Stimulated activated CD4-positive, alpha-beta T cell treated with anti-CD3 and anti-CD28 coated beads, Interleukin-2, amount 100 ng/mL, for 48 hours (primary cell): ENCODE results near the gene RRAS.
"Not testable (repeated sequence)": the region's sequence is repeated elsewhere in the genome, so short reads cannot be mapped to it uniquely, and the experiment has no call there.

Experiments
- DNase-seq, 2 donors: peaks; one replicate each; pipeline ENCODE4 v3.0.0-alpha.2; 2020

The RRAS gene

DNA sequence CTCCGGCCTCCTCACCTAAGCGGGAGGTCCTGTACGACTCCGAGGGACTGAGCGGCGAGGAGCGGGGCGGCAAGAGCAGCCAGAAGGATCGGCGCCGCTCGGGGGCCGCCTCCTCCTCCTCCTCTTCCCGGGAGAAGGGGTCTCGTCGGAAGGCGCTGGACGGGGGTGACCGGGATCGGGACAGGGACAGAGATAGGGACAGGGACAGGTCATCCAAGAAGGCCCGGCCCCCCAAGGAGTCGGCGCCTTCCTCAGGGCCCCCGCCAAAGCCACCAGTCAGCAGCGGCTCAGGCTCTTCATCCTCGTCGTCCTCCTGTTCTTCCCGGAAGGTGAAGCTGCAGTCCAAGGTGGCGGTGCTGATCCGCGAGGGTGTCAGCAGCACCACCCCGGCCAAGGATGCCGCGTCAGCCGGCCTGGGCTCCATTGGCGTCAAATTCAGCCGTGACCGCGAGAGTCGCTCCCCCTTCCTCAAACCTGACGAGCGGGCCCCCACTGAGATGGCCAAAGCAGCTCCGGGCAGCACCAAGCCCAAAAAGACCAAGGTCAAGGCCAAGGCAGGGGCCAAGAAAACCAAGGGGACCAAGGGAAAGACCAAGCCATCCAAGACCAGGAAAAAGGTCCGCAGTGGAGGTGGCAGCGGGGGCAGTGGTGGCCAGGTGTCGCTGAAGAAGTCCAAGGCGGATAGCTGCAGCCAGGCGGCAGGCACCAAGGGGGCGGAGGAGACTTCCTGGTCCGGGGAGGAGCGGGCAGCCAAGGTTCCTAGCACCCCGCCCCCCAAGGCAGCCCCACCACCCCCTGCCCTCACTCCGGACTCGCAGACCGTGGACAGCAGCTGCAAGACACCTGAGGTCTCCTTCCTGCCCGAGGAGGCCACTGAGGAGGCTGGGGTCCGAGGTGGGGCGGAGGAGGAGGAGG, 12.9 kb upstream of the RRAS start:
- DNase-seq: no peak

GRCh38 chr19:49651820-49652550, 12.0 kb upstream of the RRAS start:
- DNase-seq: no peak

GRCh38 chr19:49651029-49651819, 11.3 kb upstream of the RRAS start:
- DNase-seq: no peak

DNA sequence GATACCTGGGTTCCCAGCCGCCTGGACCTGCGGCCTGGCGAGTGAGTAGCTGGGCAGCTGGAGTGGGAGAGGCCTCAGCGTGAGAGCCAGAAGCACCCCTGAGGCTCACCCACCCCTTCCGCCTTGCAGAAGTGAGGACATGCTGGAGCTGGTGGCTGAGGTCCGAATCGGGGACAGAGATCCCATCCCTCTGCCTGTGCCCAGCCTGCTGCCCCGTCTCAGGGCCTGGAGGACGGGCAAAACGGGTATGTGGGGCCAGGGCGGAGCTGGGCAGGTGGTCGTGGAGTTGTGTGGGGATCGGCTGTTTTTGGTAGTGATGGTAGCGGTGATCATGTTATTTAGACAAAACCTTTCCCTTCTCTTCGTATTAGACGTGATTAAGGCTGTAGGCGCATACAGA, 6.6 kb upstream of the RRAS start:
- DNase-seq: no peak

DNA sequence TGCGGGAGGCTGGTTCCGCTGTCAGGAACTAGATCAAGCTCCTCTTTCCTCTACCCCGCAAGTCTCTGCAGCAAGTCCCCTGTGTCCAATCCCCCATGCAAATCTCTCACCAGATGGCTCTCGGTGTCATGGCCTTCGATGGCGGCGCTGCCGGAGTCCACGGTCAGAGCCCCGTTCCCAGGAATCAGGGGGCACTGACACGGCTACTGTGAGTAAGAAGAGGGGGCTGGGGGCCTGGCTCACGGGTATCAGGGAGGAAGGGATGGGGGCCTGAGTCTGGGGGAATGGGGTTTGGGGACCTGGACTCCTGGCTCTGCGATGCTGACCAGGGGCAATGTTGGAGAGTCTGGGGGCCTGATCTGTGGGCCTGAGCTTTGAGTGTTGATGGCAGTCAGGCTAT, 6.1 kb upstream of the RRAS start:
- DNase-seq: no peak

DNA sequence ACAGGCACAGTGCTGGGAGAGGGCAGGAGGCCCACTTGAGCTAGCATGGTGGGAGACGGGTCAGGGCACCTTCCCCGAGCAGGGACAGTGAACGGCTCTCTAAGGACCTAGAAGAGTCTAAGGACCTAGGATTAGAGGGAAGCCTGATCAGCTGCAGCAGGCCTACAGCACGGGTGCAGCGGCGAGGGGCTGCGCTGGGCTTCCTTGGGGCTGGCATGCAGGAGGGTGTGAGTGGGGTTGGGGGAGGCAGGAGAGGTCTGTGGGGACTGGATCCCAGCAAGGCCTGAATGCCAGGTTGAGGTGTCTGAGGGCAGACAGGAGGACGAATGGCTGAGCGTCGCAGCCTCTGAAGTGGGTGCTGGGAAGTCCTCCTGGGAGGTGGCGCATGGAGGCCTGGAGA, 5.6 kb upstream of the RRAS start:
- no peak for DNase-seq

DNA sequence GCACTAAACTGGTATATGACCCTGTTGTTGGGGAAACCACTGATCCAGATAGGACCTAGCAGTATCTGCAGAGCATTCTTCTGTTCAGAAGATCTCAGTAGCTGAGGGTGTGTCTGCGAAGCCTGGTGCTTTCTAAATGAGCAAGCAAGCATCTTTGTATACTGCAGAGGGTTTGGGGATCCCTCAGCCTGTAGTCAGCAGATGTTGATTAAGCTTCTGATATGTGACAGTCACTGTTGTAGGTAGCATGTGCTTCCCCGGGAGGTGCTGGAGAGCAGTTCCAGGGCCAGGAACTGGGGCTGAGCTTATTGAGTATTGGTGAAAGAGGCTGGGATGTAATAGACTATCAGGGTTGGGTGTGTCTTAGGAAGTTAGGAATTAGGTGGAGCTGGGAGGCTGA, 3.5 kb upstream of the RRAS start:
- peak in 1 of 2 donors; percentile 9 for DNase-seq

GRCh38 chr19:49642492-49643035, 2.6 kb upstream of the RRAS start:
- no peak for DNase-seq

DNA sequence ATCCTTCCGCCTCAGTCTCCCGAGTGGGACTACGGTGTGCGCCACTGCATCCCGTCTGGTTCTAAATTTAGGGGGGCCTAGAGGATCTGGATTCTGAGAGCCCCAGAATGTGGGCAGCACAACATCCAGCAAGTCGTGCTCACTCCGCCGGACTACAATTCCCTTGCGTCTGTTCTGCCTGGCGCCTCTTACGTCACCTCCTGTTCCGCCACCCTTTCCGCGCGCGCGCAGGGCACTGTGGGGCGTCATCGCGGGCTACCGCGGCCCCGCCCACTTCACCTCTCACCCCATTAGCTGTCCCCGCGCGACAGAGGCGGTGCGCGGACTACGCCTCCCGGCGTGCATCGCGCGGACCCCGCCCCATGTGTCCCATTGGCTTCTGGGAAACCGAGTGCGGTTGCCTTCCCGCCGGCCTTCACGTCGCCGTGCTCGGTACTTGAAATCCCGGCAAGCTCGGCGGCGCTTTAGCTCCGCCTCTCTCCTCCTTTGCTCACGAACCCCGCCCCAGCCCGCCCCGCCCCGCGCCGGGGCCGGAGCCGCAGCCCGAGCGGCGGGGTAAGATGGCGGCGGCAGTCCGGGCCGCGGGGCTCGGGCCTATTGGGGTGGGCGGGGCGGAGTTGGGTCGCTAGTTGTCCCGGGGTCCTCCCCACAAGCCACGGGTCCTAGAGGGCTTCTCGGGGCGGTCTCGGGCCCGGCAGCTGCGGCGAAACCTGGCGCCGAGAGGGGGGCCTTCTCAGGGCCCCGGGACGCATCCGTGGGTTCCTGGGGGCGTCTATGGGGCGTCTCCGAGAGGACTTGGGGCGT, 1.9 kb upstream of the RRAS start, which contains the start of gene SCAF1:
Gene SCAF1 (plus strand): TSS at position 522 of the 804 bp plus-strand sequence. CDS start 2,818 bp downstream, outside the sequence.
- DNase-seq: peak; percentile 98 to 99

DNA sequence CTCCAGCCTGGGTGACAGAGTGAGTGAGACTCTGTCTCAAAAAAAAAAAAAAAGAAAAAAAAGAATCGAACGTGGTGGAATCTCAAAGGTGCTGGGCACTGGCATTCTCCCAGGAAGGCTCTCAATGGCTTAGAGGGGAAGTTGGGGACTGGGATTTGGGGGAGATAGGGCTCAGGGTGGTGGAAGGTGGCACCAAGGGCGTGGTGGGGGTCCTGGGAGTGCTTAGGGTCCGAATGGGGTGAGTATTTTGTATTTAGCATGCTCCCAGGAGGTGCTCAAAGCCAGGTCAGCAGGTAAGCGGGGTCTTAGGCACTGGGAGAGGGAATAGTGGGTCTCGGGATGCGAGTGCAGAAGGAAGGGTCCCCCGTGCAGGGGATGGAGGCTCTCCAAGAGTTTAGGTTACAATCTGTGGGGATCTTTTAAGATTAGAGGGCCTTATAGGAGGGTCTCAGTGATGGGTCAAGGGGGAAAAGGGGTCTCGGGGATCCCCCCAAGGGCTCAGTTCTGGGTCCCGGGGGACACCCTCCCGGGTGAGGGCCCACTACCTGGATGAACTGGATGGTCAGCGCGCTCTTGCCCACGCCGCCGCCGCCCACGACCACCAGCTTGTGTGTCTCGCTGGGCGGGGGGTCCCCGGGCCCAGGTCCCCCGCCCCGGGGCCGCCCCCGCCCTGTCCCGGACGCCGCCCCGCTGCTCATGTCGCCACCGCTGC, 386 bp downstream of the RRAS start:
- no peak for DNase-seq

DNA sequence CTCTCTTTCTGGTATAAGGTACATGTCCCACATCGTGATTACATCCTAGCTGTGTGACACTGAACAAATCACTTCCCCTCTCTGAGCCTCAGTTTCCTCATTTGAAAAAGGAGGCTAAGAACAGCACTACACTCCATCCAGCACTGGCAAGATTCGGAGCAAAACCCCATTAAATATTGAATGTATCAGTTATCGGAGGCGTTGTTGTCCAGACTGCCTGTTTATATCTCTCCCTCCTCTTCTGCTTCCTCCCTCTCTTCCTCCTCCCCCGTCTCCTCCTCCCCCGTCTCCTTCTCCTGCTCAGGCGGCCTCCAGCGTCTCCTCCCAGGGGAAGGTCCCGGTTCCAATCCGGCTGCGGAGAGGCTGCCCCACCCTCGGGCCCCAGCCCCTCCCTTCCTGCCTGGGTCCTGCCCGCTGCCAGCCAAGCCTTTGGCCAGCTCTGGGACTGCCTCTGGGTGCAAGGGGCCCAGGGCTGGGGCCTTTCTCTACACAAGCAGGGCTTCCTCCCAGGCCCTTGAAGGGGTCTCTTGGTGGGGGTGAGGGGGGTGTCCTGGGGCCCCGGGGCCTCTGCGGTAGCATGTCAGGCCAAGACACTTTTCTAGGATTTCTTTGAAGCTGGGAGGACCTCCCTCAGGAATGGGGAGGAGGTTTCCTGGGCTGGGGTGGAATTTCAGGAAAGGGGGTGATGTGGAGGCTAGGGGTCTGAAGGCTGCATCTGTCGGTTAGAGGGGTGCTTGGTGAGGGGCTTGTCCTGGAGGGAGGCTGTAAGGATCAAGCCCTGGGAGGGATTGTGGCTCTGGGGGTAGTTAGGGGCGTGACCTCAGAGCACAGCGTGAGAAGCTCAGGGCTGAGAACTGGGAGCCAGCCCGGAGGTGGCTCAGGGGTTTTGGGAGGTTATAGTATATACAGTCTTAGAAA, 1.9 kb downstream of the RRAS start:
- DNase-seq: no peak

GRCh38 chr19:49636233-49636932, 3.6 kb downstream of the RRAS start:
- no peak for DNase-seq

DNA sequence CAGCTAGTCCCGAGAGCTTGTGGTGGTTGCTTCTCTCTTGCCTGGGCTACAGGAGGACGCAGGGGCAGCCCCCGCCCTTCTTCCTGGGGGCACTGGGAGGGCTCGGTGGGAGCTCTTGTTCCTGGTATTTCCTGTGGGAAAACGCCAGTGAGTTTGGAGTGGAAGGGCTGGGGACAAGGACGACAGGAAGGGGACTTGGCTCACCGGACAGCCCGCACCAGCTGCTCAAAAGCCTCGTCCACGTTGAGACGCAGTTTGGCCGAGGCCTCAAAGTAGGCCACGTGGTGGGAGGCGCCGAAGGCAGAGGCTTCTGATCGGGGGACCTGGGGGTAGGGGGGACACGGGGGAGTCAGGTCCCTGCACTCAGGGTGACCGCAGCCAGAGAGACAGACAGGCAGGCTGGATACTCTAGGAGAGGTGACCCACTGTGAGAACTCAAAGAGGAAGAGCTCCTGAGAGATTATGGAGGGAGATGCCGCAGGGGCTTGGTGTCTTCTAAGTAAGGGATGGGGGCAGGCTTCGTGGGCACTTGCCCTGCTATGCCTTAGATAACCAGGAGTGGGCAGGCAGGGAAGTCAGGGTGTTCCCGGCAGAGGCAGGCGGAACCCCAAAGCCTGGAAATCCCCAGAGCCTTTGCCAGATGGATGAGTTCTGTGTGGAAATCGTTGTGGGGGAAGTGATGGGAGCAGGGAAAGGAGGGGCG, 4.3 kb downstream of the RRAS start:
- DNase-seq: no peak

- not testable (repeated sequence) for DNase-seq
Measured at GRCh38 chr19:49633273-49633672, 6.7 kb downstream of the RRAS start.

- no peak for DNase-seq
Measured at GRCh38 chr19:49632576-49632975, 7.4 kb downstream of the RRAS start.

DNA sequence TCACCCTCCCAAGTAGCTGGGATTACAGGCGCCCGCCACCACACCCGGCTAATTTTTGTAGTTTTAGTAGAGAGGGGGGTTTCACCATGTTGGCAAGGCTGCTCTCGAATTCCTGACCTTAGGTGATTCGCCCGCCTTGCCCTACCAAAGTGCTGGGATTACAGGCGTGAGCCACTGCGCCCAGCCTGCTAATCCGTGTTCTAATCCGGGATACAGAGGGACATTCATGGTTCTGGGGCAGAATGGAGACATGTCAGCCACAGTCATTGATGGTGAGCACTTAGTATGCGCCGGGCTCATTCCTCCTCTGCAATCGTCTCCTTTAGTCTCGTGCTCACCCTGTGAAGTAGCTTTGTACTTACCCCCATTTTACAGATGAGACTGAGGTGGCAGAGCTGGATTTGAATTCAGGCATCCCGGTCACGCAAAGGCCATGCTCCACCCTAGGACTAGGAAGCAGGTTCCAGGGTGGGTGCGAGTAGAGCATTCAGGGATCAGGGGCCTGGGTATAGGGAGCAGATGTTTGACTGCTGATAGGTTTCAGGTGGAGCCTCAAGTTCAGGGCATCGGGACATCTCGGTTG, 8.2 kb downstream of the RRAS start:
- no peak for DNase-seq

DNA sequence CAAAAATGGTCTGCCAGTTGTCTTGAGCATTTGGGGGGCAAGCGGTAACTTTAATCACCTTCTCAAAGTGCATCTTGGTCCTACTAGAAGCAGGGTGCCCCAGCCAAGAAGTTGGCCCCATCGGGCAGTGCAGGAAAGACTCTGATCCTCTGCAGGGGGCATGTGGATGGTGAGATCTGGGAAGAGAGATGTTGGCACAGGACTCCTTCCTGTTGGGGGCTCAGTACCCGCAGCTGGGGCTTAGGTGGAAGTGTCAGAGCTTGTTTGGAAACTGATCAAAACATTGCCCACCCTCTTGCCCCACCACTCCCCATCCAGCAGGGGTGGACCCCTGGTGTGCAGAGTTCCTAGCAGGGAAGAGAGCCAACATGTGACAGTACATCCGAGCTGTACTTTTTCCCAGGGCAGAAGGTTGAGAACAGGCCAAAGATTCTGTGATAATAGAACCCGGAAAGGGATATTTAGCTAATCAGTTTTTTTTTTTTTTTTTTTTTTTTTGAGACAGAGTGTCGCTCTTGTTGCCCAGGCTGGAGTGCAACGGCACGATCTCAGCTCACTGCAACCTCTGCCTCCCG, 8.8 kb downstream of the RRAS start:
- no peak for DNase-seq

DNA sequence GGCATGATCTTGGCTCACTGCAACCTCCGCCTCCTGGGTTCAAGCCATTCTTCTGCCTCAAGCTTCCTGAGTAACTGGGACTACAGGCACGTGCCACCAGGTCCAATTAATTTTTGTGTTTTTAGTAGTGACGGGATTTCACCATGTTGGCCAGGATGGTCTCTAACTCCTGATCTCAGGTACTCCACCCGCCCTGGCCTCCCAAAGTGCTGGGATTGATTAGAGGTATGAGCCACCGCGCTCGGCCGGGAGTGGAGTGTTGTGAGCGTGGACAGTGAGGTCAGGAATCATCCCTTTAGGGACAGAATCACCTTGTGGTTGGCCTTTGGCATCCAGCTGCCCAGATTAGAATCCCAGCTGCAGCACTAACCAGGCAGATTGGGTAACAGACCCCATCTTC, 10.3 kb downstream of the RRAS start:
- DNase-seq: no peak
